Activated CD4-positive, alpha-beta T cell treated with anti-CD3 and anti-CD28 coated beads, Interleukin-2, amount 50 U/mL, for 4 hours (primary cell): ENCODE measurements around the gene SDK1.

Source experiments
- DNase-seq, 2 experiments: peaks; one replicate each; pipeline ENCODE4 v3.0.0-alpha.2; 2020

SDK1 gene

GRCh38 chr7:3968234-3968633 is 667.2 kb downstream of the SDK1 start:
- no peak for DNase-seq

GRCh38 chr7:3969286-3969685 is 668.2 kb downstream of the SDK1 start:
- no peak for DNase-seq

- no peak for DNase-seq
Observed at GRCh38 chr7:3971323-3971722, 670.3 kb downstream of the SDK1 start.

GRCh38 chr7:3973264-3973663 is 672.2 kb downstream of the SDK1 start:
- DNase-seq, result no peak

GRCh38 chr7:3974329-3974728 is 673.3 kb downstream of the SDK1 start:
- DNase-seq, result no peak

- no peak for DNase-seq
Observed at GRCh38 chr7:3975371-3975770, 674.3 kb downstream of the SDK1 start.

- no peak for DNase-seq
Observed at GRCh38 chr7:3977391-3977790, 676.3 kb downstream of the SDK1 start.

GRCh38 chr7:3978839-3979238 is 677.8 kb downstream of the SDK1 start:
- no peak for DNase-seq

- DNase-seq, result no peak
Observed at GRCh38 chr7:3979611-3980299, 678.7 kb downstream of the SDK1 start.

GRCh38 chr7:3980300-3980643 is 679.2 kb downstream of the SDK1 start:
- no peak for DNase-seq

- no peak for DNase-seq
Observed at GRCh38 chr7:3981281-3981680, 680.2 kb downstream of the SDK1 start.

GRCh38 chr7:3984456-3984855 is 683.4 kb downstream of the SDK1 start:
- DNase-seq, result no peak

- DNase-seq, result no peak
Observed at GRCh38 chr7:3986927-3987326, 685.9 kb downstream of the SDK1 start.

- DNase-seq, result no peak
Observed at GRCh38 chr7:3987426-3987927, 686.4 kb downstream of the SDK1 start.

- DNase-seq, result no peak
Observed at GRCh38 chr7:3989723-3990122, 688.7 kb downstream of the SDK1 start.

GRCh38 chr7:3991731-3992231 is 690.7 kb downstream of the SDK1 start:
- DNase-seq, result no peak

- no peak for DNase-seq
Observed at GRCh38 chr7:3992841-3993240, 691.8 kb downstream of the SDK1 start.

GRCh38 chr7:3994764-3995163 is 693.7 kb downstream of the SDK1 start:
- no peak for DNase-seq

GRCh38 chr7:3995187-3995586 is 694.1 kb downstream of the SDK1 start:
- no peak for DNase-seq

GRCh38 chr7:3998060-3998459 is 697.0 kb downstream of the SDK1 start:
- DNase-seq, result no peak

- no peak for DNase-seq
Observed at GRCh38 chr7:4000139-4000538, 699.1 kb downstream of the SDK1 start.

- no peak for DNase-seq
Observed at GRCh38 chr7:4000934-4001333, 699.9 kb downstream of the SDK1 start.

GRCh38 chr7:4001742-4002141 is 700.7 kb downstream of the SDK1 start:
- no peak for DNase-seq

- no peak for DNase-seq
Observed at GRCh38 chr7:4003503-4003902, 702.5 kb downstream of the SDK1 start.

- DNase-seq, result no peak
Observed at GRCh38 chr7:4006687-4007086, 705.6 kb downstream of the SDK1 start.
